Esophagus squamous epithelium (tissue), 5 donors: Measurements from ENCODE around the gene SMIM8. TPM values are rescaled to one million over a fixed set of nuclear protein-coding genes. Genes with fewer than 3 reads are reported as not detected.
"Not testable (repeated sequence)": the region's sequence is repeated elsewhere in the genome, so short reads cannot be mapped to it uniquely, and the experiment has no call there.

Experiments used
- DNase-seq: peaks from one replicate; lab custom pipeline; 2025; lab: John Stamatoyannopoulos, UW
- H3K27ac ChIP-seq, 4 donors: fragments of 200-600 bp; sonication (generic); one replicate each; pipeline ENCODE4 v1.5.1; 2016 to 2019; ENCODE audit warnings: mild to moderate bottlenecking in 1 of 4
- H3K27me3 ChIP-seq, 4 donors: fragments of 200-600 bp; sonication (generic); 1 replicate in 3 of 4; 2 replicates in 1 of 4; pipeline versions ENCODE4 v1.5.1 to v1.6.0; 2017 to 2021; ENCODE audit warnings: antibody characterized with exemption in 1 of 4
- H3K36me3 ChIP-seq, 3 donors: fragments of 200-600 bp; sonication (generic); one replicate each; pipeline ENCODE4 v1.5.1; 2016 to 2019
- H3K4me1 ChIP-seq, 3 donors: fragments of 200-600 bp; sonication (generic); one replicate each; pipeline ENCODE4 v1.5.1; 2017 to 2019
- H3K4me3 ChIP-seq, 4 donors: fragments of 200-600 bp; sonication (generic); 1 replicate in 3 of 4; 2 replicates in 1 of 4; pipeline ENCODE4 v1.5.1; 2016 to 2019; ENCODE audit warnings: mild to moderate bottlenecking in 2 of 4, moderate library complexity in 1 of 4
- H3K9me3 ChIP-seq, 3 donors: fragments of 200-600 bp; sonication (generic); one replicate each; pipeline ENCODE4 v1.5.1; 2016 to 2019
- POLR2A ChIP-seq, 4 donors: fragments of 450-650 bp; IDR thresholded peaks; one replicate each; pipeline ENCODE4 v1.6.1; 2017; ENCODE audit warnings: antibody characterized with exemption in 4 of 4, mild to moderate bottlenecking in 4 of 4, moderate library complexity in 3 of 4
- WGBS, 2 donors: methylation state at CpG; one replicate each; pipeline ENCODE4 v1.1.5; 2018; 5-methylcytosine and 5-hydroxymethylcytosine counted together
- intact Hi-C: fragments of 100-400 bp; cut with DNase I; formaldehyde crosslinking; loops from one replicate; pipeline ENCODE4 v1.15.0; 2022
- total RNA-seq, 4 donors: library from RNA; depleted of rRNA; stranded (reverse); fragments of >200 nt; gene quantifications; one replicate each; pipeline ENCODE4 v1.1.0, GENCODE V29; 2016
- TF ChIP-seq, protein P1 (sequence below), 6 experiments: fragments of 450-650 bp in 4 of 6; fragments of 200-600 bp in 2 of 6; sonication (generic) in 2 of 6; IDR thresholded peaks; one replicate each; pipeline ENCODE4 v1.5.1; 2016 to 2019; ENCODE audit warnings: antibody characterized with exemption in 6 of 6, mild to moderate bottlenecking in 4 of 6, moderate library complexity in 4 of 6
- donor health status: DM: yes; HTN: yes; CAD: no.

The SMIM8 gene
- total RNA-seq, 4 donors from 2014 or later = 2.3 to 6.3 (median 4.5) TPM

DNA sequence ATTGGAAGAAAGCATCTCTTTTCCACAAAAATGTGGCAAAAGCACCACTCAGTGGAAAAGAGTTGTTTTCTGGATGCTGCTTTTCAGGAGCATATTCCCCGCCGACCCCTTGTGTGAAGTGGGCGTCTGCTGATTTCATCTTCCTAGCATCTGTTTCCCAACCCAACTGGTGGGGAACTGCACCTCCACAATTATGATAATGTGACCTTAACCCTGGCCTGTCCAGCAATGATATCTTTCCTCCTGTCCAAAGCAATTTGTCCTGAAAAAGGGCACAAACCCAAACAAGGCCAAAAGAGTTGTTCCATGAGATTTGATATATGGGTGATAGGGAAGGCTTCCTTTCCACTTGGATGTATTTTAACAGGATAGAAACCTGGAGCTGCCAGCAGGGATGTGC lies 7.3 kb upstream of the SMIM8 start:
- no peak overlapping the region for H3K27ac ChIP-seq
- intact Hi-C loops = no loop called here
- no peaks in the 10 kb centered on the region for H3K9me3 ChIP-seq
- TF ChIP-seq, protein P1, sequence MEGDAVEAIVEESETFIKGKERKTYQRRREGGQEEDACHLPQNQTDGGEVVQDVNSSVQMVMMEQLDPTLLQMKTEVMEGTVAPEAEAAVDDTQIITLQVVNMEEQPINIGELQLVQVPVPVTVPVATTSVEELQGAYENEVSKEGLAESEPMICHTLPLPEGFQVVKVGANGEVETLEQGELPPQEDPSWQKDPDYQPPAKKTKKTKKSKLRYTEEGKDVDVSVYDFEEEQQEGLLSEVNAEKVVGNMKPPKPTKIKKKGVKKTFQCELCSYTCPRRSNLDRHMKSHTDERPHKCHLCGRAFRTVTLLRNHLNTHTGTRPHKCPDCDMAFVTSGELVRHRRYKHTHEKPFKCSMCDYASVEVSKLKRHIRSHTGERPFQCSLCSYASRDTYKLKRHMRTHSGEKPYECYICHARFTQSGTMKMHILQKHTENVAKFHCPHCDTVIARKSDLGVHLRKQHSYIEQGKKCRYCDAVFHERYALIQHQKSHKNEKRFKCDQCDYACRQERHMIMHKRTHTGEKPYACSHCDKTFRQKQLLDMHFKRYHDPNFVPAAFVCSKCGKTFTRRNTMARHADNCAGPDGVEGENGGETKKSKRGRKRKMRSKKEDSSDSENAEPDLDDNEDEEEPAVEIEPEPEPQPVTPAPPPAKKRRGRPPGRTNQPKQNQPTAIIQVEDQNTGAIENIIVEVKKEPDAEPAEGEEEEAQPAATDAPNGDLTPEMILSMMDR (IDR thresholded peaks at IDR 0.05) = no peak
- no peak for TF ChIP-seq POLR2A (IDR thresholded peaks at IDR 0.05)
- H3K4me1 ChIP-seq = no peaks in the 10 kb centered on the region
- no peak for DNase-seq
- H3K27me3 ChIP-seq = peaks cover 0 to 53% (median 2%) of the 10 kb centered on the region in 4 donors
- H3K4me3 ChIP-seq = no peak overlapping the region
- WGBS, 2 donors = 90 to 100% methylated on average over 3 of the region's 3 CpGs
- H3K36me3 ChIP-seq = no peaks in the 10 kb centered on the region

DNA sequence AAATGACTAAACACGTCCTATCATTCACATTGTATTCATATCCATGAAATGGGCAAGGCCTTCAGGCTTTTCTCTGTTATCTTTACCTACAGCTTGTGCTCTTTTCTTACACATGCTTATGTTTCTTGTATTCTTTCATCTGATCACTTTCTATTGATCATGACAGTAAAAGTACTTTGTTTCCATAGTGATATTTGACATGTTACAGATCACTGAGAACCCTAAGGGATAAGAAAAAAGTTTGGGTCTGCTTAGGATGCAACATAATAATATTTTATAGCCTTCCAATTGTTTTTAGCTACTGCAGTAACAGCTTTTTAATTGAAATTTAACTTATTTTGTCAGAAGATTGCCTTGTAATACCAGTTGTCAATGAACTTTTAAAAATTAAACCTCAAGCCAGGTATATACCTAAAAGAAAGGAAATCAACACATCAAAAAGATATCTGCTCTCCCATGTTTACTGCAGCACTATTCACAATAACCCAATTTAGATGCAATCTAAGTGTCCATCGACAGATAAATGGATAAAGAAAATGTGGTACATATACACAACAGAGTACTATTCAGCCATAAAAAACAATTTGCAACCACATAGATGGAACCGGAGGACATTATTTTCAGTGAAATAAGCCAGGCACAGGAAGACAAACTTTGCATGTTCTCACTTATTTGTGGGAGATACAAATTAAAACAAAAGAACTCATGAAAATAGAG lies 3.0 kb upstream of the SMIM8 start:
- no peaks in the 10 kb centered on the region for H3K9me3 ChIP-seq
- peaks cover 0 to 11% (median 4%) of the 10 kb centered on the region in 3 donors for H3K4me1 ChIP-seq
- intact Hi-C loops = no loop called here
- WGBS, 2 donors = 85% methylated on average over 3 of the region's 3 CpGs
- no peak for TF ChIP-seq POLR2A (IDR thresholded peaks at IDR 0.05)
- TF ChIP-seq, protein P1 (IDR thresholded peaks at IDR 0.05) = no peak
- H3K27me3 ChIP-seq = peaks cover 0 to 24% (median 1%) of the 10 kb centered on the region in 4 donors
- DNase-seq = no peak
- no peak overlapping the region for H3K4me3 ChIP-seq
- no peaks in the 10 kb centered on the region for H3K36me3 ChIP-seq
- H3K27ac ChIP-seq = no peak overlapping the region

DNA sequence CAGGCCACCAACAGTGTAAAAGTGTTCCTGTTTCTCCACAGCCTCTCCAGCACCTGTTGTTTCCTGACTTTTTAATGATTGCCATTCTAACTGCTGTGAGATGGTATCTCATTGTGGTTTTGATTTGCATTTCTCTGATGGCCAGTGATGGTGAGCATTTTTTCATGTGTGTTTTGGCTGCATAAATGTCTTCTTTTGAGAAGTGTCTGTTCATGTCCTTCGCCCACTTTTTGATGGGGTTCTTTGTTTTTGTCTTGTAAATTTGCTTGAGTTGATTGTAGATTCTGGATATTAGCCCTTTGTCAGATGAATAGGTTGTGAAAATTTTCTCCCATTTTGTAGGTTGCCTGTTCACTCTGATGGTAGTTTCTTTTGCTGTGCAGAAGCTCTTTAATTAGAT lies 1.5 kb downstream of the SMIM8 start:
- H3K36me3 ChIP-seq, H3K9me3 ChIP-seq, intact Hi-C loops, DNase-seq, H3K27me3 ChIP-seq, H3K4me3 ChIP-seq, H3K27ac ChIP-seq: not testable (repeated sequence)
- 100% methylated on average over 1 of the region's 1 CpG for whole genome bisulfite sequencing, 2 donors
- H3K4me1 ChIP-seq = peaks cover 0 to 11% (median 4%) of the 10 kb centered on the region in 3 donors

DNA sequence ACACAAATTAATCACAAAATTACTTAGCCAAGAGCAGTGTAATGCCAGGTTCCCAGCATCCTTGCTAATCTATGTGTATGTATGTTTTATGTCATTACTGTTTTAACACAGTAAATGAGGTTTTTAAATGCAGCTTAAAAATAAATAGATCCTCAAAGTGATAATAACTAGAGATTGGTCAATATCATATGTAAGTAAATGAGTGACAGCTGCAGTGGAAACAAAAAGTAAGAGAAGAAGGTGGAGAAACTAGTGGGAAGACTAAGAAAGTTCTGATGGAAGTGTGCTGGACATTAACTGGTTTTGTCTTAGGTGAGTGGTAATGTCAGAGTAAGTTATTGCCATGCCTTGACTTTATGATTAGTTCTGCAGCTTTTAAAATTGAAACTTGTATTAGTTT lies 8.6 kb downstream of the SMIM8 start:
- no peak for DNase-seq
- intact Hi-C loops = no loop called here
- no peaks in the 10 kb centered on the region for H3K36me3 ChIP-seq
- no peaks in the 10 kb centered on the region for H3K9me3 ChIP-seq
- H3K4me3 ChIP-seq = no peak overlapping the region
- no peak overlapping the region for H3K27ac ChIP-seq
- H3K4me1 ChIP-seq = peaks cover 0 to 8% (median 0%) of the 10 kb centered on the region in 3 donors
- H3K27me3 ChIP-seq = no peaks in the 10 kb centered on the region
- no peak for TF ChIP-seq POLR2A (IDR thresholded peaks at IDR 0.05)
- TF ChIP-seq, protein P1 (IDR thresholded peaks at IDR 0.05) = no peak

DNA sequence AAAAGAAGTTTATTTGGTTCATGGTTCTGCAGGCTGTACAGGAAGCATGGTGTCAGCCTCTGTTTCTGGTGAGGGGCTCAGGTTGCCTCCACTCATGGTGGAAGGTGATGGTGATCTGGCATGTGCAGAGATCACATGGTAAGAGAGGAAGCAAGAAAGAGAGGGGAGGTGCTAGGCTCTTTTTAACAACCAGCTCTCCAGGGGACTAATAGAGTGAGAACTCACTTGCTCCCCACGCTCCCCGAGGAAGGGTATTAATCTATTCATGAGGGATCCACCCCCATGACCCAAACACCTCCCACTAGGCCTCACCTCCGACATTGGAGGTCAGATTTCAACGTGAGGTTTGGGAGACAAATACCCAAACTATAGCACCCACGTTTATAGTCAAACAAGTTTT lies 10.6 kb downstream of the SMIM8 start:
- H3K36me3 ChIP-seq = no peaks in the 10 kb centered on the region
- TF ChIP-seq, protein P1 (IDR thresholded peaks at IDR 0.05) = no peak
- TF ChIP-seq POLR2A (IDR thresholded peaks at IDR 0.05) = no peak
- H3K27me3 ChIP-seq = no peaks in the 10 kb centered on the region
- no peak overlapping the region for H3K4me3 ChIP-seq
- DNase-seq = no peak
- intact Hi-C loops = no loop called here
- 66 to 76% methylated on average over 3 to 5 of the region's 5 CpGs for WGBS, 2 donors
- no peaks in the 10 kb centered on the region for H3K9me3 ChIP-seq
- peaks cover 0 to 8% (median 0%) of the 10 kb centered on the region in 3 donors for H3K4me1 ChIP-seq
- no peak overlapping the region for H3K27ac ChIP-seq
